DMS79 treated with DMSO at 0.1 percent for 48 hours (cell line): Measurements from ENCODE around the gene TSTD1.
"Not testable (repeated sequence)": the region's sequence is repeated elsewhere in the genome, so short reads cannot be mapped to it uniquely, and the experiment has no call there.

Source experiments
- DNase-seq: peaks from one replicate; lab custom pipeline; 2025; lab: John Stamatoyannopoulos, UW

Gene TSTD1

DNA sequence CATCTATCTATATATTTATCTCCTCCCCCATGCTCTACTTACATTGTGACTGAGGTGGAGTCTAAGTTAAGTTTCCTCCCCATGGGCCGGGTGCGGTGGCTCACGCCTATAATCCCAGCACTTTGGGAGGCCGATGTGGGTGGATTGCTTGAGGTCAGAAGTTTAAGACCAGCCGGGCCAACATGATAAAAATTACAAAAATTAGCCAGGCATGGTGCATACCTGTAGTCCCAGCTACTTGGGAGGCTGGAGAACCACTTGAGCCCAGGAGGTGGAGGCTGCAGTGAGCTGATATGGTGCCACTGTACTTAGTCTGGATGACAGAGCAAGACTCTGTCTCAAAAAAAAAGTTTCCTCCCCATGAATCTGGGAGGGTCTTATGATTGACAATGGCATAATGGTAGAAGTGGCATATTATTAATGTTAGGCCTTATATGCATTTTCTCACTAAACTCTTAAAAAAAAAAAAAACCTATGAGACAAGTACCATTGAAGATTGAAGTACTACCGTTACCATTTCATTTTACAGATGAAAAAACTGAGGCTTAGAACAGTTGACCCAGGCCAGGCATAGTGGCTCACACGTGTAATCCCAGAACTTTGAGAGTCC, 29.1 kb downstream of the TSTD1 start:
- no peak for DNase-seq

DNA sequence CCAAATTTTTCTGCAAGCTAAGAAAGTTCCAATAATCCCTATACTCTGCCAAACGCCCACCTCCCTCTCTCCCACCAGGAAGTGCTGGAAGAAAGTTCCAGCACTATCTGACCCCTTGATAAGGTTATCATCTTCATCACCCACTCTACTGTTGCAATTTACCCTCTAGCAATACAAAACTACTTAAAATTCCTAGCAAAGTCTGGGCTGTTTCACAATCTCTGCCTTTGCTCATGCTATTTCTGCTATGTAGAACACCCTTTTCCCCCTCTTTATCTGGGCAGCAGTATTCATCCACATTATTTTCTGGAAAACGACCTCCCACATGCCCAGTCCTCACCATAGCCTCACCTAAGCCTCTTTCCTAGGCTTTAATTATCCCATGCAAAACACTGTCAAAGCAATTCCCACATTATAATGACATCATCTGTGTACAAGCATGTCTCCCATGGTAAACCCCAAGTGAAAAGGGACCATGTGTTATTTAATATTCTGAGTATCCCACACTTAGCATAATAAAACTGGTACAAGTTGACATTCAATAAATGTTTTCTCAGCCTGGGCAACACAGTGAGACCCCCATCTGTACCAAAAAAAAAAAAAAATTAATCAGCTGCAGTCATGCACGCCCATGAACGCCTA, 29.8 kb downstream of the TSTD1 start:
- DNase-seq = no peak

DNA sequence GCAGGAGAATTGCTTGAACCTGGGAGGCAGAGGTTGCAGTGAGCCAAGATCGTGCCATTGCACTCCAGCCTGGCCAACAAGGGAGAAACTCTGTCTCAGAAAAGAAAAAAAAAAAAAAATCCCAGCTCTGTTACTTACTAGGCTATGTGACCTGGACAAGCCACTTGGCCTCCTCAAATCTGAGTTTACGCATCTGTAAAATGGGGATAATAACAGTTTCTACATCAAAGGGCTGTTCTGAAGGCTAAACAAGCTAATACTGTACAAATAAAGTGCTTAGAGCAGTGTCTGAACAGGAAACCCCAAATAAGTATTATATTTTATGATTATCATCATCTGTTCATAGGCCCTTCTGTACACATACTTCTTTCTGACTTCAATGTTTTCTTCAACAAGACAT, 31.4 kb downstream of the TSTD1 start:
- DNase-seq = no peak

DNA sequence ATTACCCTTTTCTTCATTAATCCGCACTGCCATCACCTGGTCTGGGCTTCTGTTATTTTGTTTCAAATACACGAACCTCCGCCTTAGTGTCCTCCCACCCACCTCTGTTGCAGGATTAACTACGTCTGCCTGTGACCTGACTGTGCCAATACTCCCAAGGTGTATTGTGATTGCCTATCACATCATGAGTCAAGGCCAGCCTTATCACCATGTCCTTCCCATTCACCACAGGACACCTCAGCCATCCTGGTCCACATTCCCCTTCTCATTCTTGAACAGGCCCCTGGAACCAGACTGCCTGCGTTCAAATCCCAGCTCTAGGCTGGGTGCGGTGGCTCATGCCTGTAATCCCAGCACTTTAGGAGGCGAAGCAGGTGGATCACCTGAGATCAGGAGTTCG, 32.2 kb downstream of the TSTD1 start:
- DNase-seq = no peak

DNA sequence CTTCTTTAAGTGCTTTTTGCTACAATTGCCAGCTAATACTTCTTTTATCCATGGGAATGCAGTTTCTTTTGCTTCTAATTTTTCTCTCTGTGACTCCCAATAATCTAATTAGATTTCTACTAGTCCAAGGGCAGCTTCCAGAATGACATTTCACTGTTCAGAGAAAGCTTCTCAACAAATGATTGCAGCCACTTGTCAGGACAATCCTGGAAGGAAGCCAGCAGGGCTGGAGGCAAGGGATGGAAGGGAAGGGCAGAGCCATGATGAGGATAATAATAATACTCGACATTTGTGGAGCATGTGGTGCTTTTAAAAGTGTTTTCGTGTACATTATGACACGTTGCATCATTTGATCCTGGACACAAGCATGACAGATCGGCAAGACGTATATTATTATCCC, 37.2 kb downstream of the TSTD1 start:
- DNase-seq = peak; percentile 31

DNA sequence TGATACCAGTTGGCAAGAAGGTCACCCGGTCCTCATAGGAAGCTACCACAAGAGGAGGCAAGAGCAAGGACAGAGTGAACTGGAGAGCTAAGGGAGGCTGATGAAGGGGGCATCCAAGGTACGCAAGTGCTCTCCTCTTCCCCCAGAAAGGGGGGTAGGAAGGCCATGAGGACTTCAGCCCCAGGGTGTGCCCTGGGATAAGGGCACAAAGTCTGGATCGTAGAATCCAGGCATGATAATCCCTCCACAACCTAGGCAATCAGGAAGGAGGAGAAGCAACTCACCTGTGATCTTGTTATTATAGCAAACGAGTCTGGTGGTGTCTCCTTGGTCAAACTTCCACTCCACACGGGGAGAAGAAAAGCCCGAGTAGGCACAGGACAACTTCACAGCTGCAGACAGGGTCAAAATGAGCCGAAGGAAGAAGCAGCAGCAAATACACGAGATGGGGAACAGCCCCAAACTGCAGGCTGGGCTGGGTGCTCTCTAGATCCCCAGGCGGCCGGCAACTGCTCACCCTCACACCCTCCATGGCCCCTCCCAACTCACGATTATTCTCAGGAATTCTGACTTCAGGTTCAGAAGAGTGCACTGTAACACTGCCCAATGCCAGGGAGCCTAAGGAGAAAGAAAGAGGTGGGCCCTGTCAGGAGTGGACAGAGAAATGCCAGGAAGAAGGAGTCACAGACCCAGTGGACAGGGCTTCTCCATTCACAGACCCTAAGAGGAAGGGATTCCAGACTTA, 37.9 kb downstream of the TSTD1 start:
- no peak for DNase-seq

DNA sequence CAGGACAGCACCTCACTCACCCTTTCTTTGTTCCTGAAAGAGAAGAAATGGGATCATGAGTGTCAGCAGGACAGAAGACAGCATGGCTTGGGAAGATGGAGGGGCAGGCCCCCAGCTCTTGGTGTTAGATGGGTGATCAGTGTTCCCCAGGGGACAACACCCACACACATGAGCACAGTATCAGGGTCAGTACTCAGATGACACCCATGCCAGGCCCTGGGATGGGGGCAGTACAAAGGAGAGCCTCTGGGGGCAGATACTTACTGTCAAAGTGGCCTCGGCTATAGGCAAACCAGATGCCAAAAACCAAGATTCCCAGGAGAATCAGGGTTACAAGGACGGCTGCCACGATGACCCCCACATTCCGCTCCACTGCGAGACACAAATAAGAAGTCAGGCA, 39.4 kb downstream of the TSTD1 start:
- DNase-seq = no peak

DNA sequence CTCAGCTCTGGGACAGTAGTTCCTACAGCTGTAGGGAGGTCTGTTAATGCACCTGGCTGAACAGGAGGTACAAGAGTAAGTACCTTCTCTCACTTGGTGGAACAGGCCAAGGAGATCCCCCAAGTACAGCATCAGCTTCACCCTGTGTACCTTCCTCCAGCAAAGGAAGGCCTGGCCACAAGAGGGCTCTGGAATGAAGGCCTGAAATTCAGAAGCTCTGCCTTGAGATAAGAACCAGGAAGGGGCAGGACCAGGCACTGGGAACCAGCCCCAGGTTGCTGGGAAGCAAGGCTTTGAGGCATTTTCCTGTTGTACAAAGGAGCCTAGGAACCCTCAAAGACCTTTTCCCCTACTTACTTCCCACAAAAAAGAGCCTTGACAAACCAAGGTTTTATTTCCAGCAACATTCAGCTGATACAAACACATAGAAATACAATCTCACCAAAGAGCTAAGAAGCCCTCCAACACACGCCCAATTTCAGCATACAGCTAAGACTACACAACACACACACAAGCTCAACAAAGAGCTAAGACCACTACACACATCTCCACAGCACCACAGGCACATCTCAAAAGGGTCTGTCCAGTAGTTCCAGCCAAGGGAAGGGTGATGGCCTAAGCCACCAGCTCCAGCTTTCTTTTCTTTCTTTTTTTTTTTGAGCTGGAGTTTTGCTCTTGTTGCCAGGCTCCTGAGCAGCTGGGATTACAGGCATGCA, 41.3 kb downstream of the TSTD1 start:
- DNase-seq = no peak

DNA sequence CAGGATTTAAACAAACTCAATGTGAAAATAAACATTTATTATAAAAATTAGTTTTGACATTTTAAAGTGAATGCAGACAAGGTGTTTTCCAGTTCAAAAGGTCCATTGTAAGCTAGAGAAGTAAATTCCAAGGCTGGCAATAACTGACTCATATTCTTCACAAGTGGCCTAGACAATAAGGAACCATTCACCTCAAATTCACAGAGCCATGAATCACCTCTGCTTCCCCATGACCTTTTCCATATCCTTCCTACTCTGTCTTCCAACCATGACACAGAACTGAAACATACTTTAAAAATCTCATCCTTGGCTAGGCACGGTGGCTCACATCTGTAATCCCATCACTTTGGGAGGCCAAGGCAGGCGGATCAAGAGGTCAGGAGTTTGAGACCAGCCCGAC, 42.6 kb downstream of the TSTD1 start:
- DNase-seq = no peak

DNA sequence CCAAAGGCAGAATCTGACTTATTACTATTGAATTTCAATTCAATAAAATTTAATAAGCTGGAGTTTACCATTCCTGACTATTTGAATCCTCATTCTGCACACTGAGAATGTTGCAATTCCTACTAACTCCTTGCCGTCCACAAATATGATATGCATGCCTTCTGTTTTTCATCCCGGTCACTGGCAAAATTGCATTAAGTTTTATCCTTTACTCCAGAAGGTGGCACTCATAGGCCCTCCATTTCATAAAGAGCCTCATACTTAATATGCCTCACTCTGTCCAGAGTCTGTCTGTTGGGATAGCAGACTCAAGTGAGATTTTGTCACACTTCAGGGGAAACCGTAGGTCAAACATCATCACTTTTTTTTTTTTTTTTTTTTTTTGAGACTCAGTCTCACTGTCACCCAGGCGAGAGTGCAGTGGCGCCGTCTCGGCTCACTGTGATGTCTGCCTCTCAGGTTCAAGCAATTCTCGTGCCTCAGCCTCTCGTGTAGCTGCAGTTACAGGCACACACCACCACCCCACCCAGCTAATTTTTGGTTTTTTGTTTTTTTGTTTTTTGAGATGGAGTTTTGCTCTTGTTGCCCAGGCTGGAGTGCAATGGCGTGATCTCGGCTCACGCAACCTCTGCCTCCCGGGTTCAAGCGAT, 45.1 kb downstream of the TSTD1 start:
- DNase-seq = no peak

DNA sequence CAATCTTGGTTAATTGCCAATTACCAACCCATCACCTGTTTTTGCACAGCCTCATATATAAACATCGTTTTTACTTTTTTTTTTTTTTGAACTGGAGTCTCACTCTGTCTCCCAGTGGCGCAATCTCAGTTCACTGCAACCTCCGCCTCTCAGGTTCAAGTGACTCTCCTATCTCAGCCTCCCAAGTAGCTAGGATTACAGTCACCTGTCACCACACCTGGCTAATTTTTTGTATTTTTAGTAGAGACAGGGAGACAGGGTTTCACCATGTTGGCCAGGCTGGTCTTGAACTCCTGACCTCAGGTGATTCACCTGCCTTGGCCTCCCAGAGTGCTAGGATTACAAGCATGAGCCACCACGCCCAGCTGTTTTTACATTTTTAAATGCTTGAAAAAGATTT, 46.7 kb downstream of the TSTD1 start:
- DNase-seq = not testable (repeated sequence)
